Coronary artery (tissue), 2 donors: ENCODE data around the gene ARL17A.
"Not testable (repeated sequence)": the region's sequence is repeated elsewhere in the genome, so short reads cannot be mapped to it uniquely, and the experiment has no call there.

Experiments
- DNase-seq: peaks from one replicate; pipeline ENCODE4 v3.0.0-alpha.2; 2017; ENCODE audit warnings: low spot score
- H3K27ac ChIP-seq, 2 donors: fragments of 200-600 bp; sonication (generic); one replicate each; pipeline ENCODE4 v1.5.1; 2016 to 2019
- H3K4me3 ChIP-seq: fragments of 200-600 bp; sonication (generic); 2 replicates; pipeline ENCODE4 v1.5.1; 2016; ENCODE audit warnings: mild to moderate bottlenecking, moderate library complexity

Gene ARL17A

DNA sequence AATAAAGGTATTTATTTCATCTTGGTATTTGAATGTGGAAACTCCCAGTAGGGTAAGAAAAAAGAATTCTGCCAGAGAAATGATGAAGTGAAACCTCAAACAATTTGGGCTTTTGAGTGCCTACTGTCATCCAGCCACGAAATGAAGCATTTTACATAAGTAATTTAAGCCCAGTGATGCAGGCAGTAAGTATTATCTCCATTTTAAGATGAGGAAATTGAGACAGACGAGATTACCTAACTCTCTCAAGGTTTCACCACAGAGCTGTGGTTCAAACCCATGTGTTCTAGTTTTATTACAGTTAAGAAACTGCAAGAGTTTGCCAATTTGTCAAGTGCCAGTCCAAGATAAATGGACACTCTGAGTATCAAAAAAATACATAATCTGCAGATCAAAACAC, 13.2 kb downstream of the ARL17A start:
- H3K27ac ChIP-seq, H3K4me3 ChIP-seq, DNase-seq: not testable (repeated sequence)

DNA sequence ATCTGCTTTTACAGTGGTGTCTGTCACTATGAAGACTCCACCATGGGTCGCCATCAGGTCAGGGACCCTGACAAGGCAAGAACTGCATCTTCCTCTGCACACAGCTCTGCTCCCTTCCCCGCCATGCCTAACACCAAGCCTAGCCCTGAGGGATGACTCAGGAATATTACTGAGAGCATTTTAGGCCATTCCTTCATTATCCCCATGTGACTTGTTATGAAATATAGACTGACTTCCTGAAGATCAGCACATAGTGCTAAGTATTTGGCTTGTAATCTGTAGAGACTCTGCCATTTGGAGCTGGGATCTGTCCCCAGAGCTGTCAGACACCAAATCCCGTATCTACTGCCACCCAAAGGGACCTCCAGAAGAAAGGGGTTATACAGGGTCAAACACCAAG, 19.4 kb downstream of the ARL17A start:
- H3K4me3 ChIP-seq, DNase-seq, H3K27ac ChIP-seq: not testable (repeated sequence)

GRCh38 chr17:46559155-46559554, 20.3 kb downstream of the ARL17A start:
- H3K4me3 ChIP-seq, H3K27ac ChIP-seq, DNase-seq: not testable (repeated sequence)

- DNase-seq, H3K4me3 ChIP-seq, H3K27ac ChIP-seq: not testable (repeated sequence)
Measured at GRCh38 chr17:46548607-46549006, 30.9 kb downstream of the ARL17A start.

GRCh38 chr17:46534716-46535115, 44.8 kb downstream of the ARL17A start:
- H3K27ac ChIP-seq, H3K4me3 ChIP-seq, DNase-seq: not testable (repeated sequence)

GRCh38 chr17:46512168-46512567, 67.3 kb downstream of the ARL17A start, which contains the start of gene LRRC37A2:
LRRC37A2 (plus strand) TSS chr17:46512468; CDS start chr17:46512713, 245 bp downstream.
- not testable (repeated sequence) for DNase-seq, H3K27ac ChIP-seq, H3K4me3 ChIP-seq

DNA sequence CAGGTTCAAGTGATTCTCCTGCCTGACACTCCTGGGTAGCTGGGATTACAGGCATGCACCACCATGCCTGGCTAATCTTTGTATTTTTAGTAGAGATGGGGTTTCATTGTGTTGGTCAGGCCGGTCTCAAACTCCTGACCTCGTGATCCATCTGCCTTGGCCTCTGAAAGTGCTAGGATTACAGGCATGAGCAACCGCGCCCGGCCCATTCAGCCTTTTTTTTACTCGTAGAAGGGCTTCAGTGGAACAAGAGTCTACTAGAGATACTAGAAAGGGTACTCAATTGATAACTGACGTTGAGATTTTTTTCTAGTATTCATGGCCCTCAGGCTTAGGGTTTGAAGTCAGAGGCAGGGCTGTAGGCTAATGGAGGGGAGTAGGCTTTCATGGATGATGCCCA, 73.6 kb downstream of the ARL17A start:
- not testable (repeated sequence) for H3K27ac ChIP-seq, DNase-seq, H3K4me3 ChIP-seq

- DNase-seq, H3K4me3 ChIP-seq, H3K27ac ChIP-seq: not testable (repeated sequence)
Measured at GRCh38 chr17:46499437-46500139, 79.9 kb downstream of the ARL17A start.

- not testable (repeated sequence) for H3K4me3 ChIP-seq, H3K27ac ChIP-seq, DNase-seq
Measured at GRCh38 chr17:46492021-46492420, 87.5 kb downstream of the ARL17A start.

DNA sequence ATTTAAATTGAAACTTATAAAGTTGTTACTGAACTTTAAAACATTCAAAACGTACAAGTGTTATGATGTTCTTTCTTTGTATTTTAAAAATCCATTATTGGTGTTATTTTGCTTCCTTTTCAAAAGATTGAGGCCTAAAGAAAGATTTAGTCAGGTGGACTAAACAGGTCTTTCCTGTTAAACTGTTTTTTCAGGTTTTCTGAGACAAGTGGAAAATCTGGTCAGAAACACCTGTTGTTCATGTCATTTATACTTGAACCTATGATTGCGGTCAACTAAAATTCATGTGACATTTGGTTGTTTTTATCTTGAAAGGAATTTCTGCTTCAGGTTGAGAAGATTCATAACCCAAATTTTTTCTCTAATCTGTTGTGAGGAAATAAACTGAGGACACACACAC, 98.2 kb downstream of the ARL17A start:
- H3K27ac ChIP-seq, DNase-seq, H3K4me3 ChIP-seq: not testable (repeated sequence)

- not testable (repeated sequence) for DNase-seq, H3K4me3 ChIP-seq, H3K27ac ChIP-seq
Measured at GRCh38 chr17:46478823-46479222, 100.7 kb downstream of the ARL17A start.

- not testable (repeated sequence) for H3K27ac ChIP-seq, DNase-seq
Measured at GRCh38 chr17:46475583-46475982, 103.9 kb downstream of the ARL17A start.

GRCh38 chr17:46474489-46474888, 105.0 kb downstream of the ARL17A start:
- not testable (repeated sequence) for H3K27ac ChIP-seq, H3K4me3 ChIP-seq, DNase-seq

More at GRCh38 chr17:46475583-46475982, 103.9 kb downstream of the ARL17A start:
- H3K4me3 ChIP-seq = not testable (repeated sequence)

GRCh38 chr17:46467618-46468017, 111.9 kb downstream of the ARL17A start:
- H3K27ac ChIP-seq, DNase-seq: not testable (repeated sequence)

More at GRCh38 chr17:46467618-46468017, 111.9 kb downstream of the ARL17A start:
- not testable (repeated sequence) for H3K4me3 ChIP-seq
